GM12801 (cell line): Measurements from ENCODE around the gene AQP11.

Experiments used
- TF ChIP-seq, protein P1 (sequence below): IDR thresholded peaks from one replicate; pipeline ENCODE4 v1.5.1; 2011; ENCODE audit warnings: control low read depth; ENCODE audit not compliant: insufficient read length; ENCODE audit errors: extremely low read depth

Gene AQP11

DNA sequence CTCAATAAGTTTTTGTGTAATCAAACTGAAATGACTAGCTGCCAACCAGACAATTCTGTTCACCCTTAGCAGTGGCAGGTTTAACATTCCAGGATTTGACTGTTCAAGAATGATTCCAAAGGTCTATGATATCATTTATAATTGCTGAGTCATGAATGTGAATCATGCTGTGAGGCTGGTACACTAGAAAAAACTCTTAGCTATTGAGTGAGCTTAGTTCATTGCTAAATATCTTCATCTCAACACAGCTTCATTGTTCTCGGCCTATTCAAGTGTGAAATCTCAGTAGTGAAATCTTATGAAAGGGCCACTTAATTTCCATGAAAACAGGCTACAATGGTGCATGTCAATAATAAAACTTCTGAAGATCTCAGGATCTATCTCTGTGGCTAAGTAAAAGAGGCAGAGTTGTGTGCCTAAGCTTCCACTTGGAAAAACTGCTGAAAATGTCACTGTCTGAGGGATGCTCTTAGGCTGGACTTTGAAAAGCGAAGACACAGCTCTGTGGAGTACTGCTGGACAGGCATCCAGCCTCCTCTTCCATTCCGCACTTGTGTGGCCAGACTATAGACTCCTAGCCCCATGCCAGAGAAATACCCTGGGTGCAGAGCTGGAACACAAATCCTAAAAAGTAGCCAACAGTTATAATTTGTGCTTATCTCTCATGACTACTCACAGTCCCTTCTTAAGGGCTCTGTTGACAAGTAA is 12.8 kb downstream of the AQP11 start:
- TF ChIP-seq, protein P1, sequence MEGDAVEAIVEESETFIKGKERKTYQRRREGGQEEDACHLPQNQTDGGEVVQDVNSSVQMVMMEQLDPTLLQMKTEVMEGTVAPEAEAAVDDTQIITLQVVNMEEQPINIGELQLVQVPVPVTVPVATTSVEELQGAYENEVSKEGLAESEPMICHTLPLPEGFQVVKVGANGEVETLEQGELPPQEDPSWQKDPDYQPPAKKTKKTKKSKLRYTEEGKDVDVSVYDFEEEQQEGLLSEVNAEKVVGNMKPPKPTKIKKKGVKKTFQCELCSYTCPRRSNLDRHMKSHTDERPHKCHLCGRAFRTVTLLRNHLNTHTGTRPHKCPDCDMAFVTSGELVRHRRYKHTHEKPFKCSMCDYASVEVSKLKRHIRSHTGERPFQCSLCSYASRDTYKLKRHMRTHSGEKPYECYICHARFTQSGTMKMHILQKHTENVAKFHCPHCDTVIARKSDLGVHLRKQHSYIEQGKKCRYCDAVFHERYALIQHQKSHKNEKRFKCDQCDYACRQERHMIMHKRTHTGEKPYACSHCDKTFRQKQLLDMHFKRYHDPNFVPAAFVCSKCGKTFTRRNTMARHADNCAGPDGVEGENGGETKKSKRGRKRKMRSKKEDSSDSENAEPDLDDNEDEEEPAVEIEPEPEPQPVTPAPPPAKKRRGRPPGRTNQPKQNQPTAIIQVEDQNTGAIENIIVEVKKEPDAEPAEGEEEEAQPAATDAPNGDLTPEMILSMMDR = no peak

DNA sequence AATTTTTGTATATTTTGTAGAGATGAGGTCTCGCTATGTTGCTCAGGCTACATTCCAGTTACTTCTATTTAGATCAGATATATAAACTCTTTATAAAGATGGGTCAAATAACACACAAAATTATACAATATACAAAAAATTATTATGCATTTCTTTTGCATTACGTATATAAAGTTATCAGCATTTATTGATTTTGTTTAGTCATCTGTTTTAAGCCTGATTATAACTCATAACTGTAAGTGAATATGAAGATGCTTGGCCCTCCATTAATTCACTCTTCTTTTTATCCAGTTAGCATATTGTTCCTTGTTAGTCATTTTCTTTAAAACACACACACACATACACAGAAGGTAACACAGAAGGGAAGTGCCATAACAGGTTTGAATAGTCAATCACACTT is 14.5 kb downstream of the AQP11 start:
- TF ChIP-seq, protein P1 = no peak

DNA sequence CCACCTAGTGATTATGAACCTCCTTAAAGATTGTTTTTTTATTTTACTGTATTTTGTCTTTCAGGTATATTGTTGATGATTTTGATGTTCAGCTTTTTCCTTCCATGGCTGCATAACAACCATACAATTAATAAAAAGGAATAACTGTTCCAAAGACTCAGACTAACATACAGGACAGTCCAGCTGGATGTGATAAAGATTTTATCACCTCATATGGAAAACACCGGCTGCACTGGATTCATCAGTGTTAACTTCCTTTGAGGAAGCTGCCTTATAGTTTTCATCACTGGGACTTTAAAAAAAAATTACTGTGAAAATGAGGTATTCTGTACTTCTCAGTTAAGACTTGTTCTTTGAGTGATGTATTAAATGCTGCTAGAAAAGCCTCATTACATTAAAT is 19.5 kb downstream of the AQP11 start:
- TF ChIP-seq, protein P1 = no peak

DNA sequence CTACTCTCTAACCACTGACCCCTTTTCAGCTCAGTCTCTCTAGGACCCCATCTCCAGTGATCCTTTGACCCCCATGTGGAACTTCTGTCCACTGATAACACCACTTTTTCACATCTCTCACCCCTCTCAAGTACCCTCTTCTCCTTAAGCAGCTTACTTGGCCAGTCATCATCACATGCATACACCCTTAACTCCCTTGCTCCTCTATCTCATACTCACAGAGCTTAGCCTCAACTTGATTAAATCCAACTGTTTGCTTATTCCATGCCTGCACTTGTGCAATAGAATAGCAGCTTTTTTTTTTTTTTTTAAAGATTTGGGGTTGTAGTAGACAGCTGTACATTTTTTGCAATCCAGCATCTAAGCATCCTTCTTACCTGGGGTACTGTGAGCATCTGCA is 22.2 kb downstream of the AQP11 start:
- TF ChIP-seq, protein P1 = no peak

DNA sequence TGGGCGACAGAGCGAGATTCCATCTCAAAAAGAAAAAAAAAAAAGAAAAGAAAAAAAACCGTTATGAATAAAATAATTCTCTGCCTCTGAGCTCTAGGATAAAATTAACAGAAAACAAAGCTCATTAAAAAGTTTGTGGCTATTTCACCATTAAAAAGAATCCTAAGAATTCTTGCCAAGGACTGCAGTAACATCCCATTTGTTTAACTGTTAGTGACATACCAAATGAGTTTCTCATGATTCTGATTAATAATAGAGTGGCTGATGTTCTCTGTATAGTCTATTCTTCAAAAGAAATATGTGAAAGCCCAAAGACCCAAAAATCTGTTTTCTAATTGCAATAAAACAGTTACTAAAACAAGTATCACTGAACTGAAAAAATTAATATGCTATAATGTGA is 28.1 kb downstream of the AQP11 start:
- TF ChIP-seq, protein P1 = no peak

DNA sequence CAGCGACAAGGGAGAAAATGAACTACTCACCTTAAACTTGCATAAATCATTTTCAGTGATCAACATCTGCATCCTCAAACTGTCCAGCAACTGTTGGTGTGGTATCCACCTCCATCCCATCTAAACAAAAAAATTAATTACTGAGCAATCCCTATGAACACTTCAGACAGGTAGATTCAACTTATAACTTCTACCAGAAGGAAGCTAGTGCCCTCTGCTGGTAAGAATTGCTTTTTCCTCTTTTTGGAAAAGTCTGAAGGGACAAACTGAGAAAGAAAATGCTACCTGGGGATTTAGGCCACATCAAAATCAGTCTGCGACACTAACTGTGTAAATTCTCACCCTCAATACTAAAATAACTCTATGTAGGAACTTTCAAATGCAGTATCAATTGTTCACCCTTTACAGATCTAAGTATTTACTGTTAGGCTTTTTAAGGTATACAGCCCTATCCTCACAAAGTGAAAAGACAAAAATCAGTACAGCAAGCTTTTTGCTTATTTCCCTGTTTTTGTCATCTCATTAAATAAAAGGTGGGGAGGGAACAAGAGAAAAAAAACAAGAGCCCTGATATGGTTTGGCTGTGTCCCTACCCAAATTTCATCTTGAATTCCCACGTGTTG is 29.9 kb downstream of the AQP11 start:
- TF ChIP-seq, protein P1 = no peak

DNA sequence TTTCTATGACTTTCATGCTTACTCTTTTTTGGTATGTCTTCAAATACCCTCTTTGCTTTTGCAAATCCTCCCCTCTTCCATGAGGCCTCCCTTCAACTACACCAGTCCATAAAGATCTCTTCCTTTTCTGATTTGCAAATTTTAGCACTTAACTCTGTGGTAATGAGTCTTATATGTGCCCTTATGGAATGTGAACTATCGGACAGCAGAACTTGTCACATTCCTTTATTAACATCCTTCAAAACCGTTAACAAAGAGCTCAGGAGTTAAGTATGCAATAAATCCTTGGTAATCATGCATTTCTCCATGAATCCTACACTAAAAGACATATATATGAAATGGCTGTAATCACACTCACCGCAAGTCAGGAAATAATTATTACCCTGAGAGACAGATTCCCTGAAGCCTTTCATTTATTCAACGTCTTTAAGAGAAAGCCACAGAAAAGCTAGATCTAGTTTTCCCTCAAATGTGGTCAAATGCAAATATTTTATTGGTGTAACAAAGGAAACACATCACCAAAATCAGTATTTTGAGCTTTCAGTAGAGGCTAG is 40.5 kb downstream of the AQP11 start:
- TF ChIP-seq, protein P1 = no peak
